GM18505 (cell line): ENCODE measurements around the gene CCDC33.
A peak's percentile ranks its signal among the peaks of the same experiment; 100 is the strongest.

ENCODE experiments used
- ATAC-seq: cut with Tn5 transposase; IDR thresholded peaks from one replicate; pipeline ENCODE4 v1.9.1; 2021; ENCODE audit not compliant: unreplicated experiment
- POLR2A ChIP-seq: IDR thresholded peaks from 4 replicates; pipeline ENCODE4 v1.6.1; 2011; ENCODE audit warnings: borderline replicate concordance; ENCODE audit not compliant: insufficient read depth, insufficient read length; ENCODE audit errors: extremely low read depth

The CCDC33 gene

GRCh38 chr15:74365598-74366445, 129.7 kb downstream of the CCDC33 start:
- no peak for ATAC-seq
- no peak for TF ChIP-seq POLR2A

- TF ChIP-seq POLR2A = no peak
- ATAC-seq = no peak
Measured at GRCh38 chr15:74367296-74367854, 131.2 kb downstream of the CCDC33 start, which contains the start of gene CYP11A1. Gene CYP11A1, minus strand, starts transcription at chr15:74367646. Its CDS starts 61 bp downstream, at chr15:74367585.

GRCh38 chr15:74368121-74368520, 132.0 kb downstream of the CCDC33 start:
- ATAC-seq = no peak

GRCh38 chr15:74369084-74369745, 133.1 kb downstream of the CCDC33 start:
- ATAC-seq = no peak
- TF ChIP-seq POLR2A = no peak

More at GRCh38 chr15:74368121-74368520, 132.0 kb downstream of the CCDC33 start:
- no peak for TF ChIP-seq POLR2A

GRCh38 chr15:74369756-74370155, 133.6 kb downstream of the CCDC33 start:
- no peak for ATAC-seq

GRCh38 chr15:74370471-74370870, 134.3 kb downstream of the CCDC33 start:
- no peak for ATAC-seq
- no peak for TF ChIP-seq POLR2A

More at GRCh38 chr15:74369756-74370155, 133.6 kb downstream of the CCDC33 start:
- TF ChIP-seq POLR2A = no peak

GRCh38 chr15:74373056-74373650, 137.0 kb downstream of the CCDC33 start:
- ATAC-seq = no peak
- no peak for TF ChIP-seq POLR2A

- peak; percentile 73 for ATAC-seq
Measured at GRCh38 chr15:74373731-74374647, 137.9 kb downstream of the CCDC33 start.

GRCh38 chr15:74374648-74375302, 138.6 kb downstream of the CCDC33 start:
- no peak for TF ChIP-seq POLR2A
- ATAC-seq = peak; percentile 15

More at GRCh38 chr15:74373731-74374647, 137.9 kb downstream of the CCDC33 start:
- TF ChIP-seq POLR2A = peak; percentile 42

GRCh38 chr15:74375303-74375693, 139.2 kb downstream of the CCDC33 start:
- ATAC-seq = no peak
- no peak for TF ChIP-seq POLR2A

GRCh38 chr15:74376226-74376625, 140.1 kb downstream of the CCDC33 start:
- no peak for ATAC-seq
- no peak for TF ChIP-seq POLR2A
